ENCODE data around the gene GPSM3.
"Not testable (repeated sequence)": the region's sequence is repeated elsewhere in the genome, so short reads cannot be mapped to it uniquely, and the experiment has no call there.

The GPSM3 gene

GRCh38 chr6:32192608-32193039 is at the start of gene GPSM3:
GPSM3 (minus strand) TSS chr6:32192643; CDS start chr6:32192513, 130 bp downstream.
- DNase-seq (ENCODE audit: insufficient read length, low spot score): no peak
- no peak for FAIRE-seq

GRCh38 chr6:32240686-32241085 is 48.2 kb upstream of the GPSM3 start:
- DNase-seq (ENCODE audit: insufficient read length, low spot score) (no peak), FAIRE-seq (no peak)

GRCh38 chr6:32239462-32239861 is 47.0 kb upstream of the GPSM3 start:
- FAIRE-seq: no peak
- no peak for DNase-seq (ENCODE audit: insufficient read length, low spot score)

GRCh38 chr6:32234934-32235333 is 42.5 kb upstream of the GPSM3 start:
- DNase-seq (ENCODE audit: insufficient read length, low spot score) (peak; percentile 36), FAIRE-seq (no peak)

GRCh38 chr6:32226434-32226833 is 34.0 kb upstream of the GPSM3 start:
- FAIRE-seq (no peak), DNase-seq (ENCODE audit: insufficient read length, low spot score) (no peak)

- DNase-seq (ENCODE audit: insufficient read length, low spot score) (no peak), FAIRE-seq (no peak)
Observed at GRCh38 chr6:32224696-32225095, 32.3 kb upstream of the GPSM3 start.

- no peak for FAIRE-seq
- DNase-seq (ENCODE audit: insufficient read length, low spot score): no peak
Observed at GRCh38 chr6:32223258-32224235, 31.1 kb upstream of the GPSM3 start, which contains the start of gene NOTCH4. NOTCH4 (minus strand) TSS chr6:32224067; CDS start chr6:32223928, 139 bp downstream.

- no peak for FAIRE-seq
- no peak for DNase-seq (ENCODE audit: insufficient read length, low spot score)
Observed at GRCh38 chr6:32222333-32223230, 30.1 kb upstream of the GPSM3 start.

GRCh38 chr6:32220021-32220420 is 27.6 kb upstream of the GPSM3 start:
- FAIRE-seq: no peak
- DNase-seq (ENCODE audit: insufficient read length, low spot score): no peak

GRCh38 chr6:32218167-32218566 is 25.7 kb upstream of the GPSM3 start:
- no peak for FAIRE-seq

GRCh38 chr6:32216998-32217397 is 24.6 kb upstream of the GPSM3 start:
- DNase-seq (ENCODE audit: insufficient read length, low spot score) (no peak), FAIRE-seq (no peak)

More at GRCh38 chr6:32218167-32218566, 25.7 kb upstream of the GPSM3 start:
- DNase-seq (ENCODE audit: insufficient read length, low spot score): no peak

- no peak for DNase-seq (ENCODE audit: insufficient read length, low spot score)
- no peak for FAIRE-seq
Observed at GRCh38 chr6:32216285-32216684, 23.8 kb upstream of the GPSM3 start.

GRCh38 chr6:32215617-32216016 is 23.2 kb upstream of the GPSM3 start:
- DNase-seq (ENCODE audit: insufficient read length, low spot score) (no peak), FAIRE-seq (no peak)

- DNase-seq (ENCODE audit: insufficient read length, low spot score) (no peak), FAIRE-seq (no peak)
Observed at GRCh38 chr6:32214126-32214525, 21.7 kb upstream of the GPSM3 start.

GRCh38 chr6:32213649-32214048 is 21.2 kb upstream of the GPSM3 start:
- DNase-seq (ENCODE audit: insufficient read length, low spot score) (no peak), FAIRE-seq (no peak)

- DNase-seq (ENCODE audit: insufficient read length, low spot score) (no peak), FAIRE-seq (peak; percentile 38)
Observed at GRCh38 chr6:32212076-32212760, 19.8 kb upstream of the GPSM3 start.

GRCh38 chr6:32211432-32211831 is 19.0 kb upstream of the GPSM3 start:
- DNase-seq (ENCODE audit: insufficient read length, low spot score); FAIRE-seq: not testable (repeated sequence)

- DNase-seq (ENCODE audit: insufficient read length, low spot score): no peak
- no peak for FAIRE-seq
Observed at GRCh38 chr6:32210191-32210601, 17.8 kb upstream of the GPSM3 start.

GRCh38 chr6:32208996-32209395 is 16.6 kb upstream of the GPSM3 start:
- FAIRE-seq (no peak), DNase-seq (ENCODE audit: insufficient read length, low spot score) (no peak)

GRCh38 chr6:32204268-32204715 is 11.8 kb upstream of the GPSM3 start:
- FAIRE-seq (no peak), DNase-seq (ENCODE audit: insufficient read length, low spot score) (no peak)

All from HTR-8/SVneo (cell line).